GM10847 (cell line): ENCODE data around the gene ZNF385C.

Source experiments
- POLR2A ChIP-seq: IDR thresholded peaks from 2 replicates; pipeline ENCODE4 v1.6.1; 2011; ENCODE audit not compliant: insufficient read length; ENCODE audit errors: extremely low read depth

The ZNF385C gene

GRCh38 chr17:42076797-42077559 is 21.3 kb downstream of the ZNF385C start:
- TF ChIP-seq POLR2A = no peak

- TF ChIP-seq POLR2A = no peak
Observed at GRCh38 chr17:42075789-42076188, 22.5 kb downstream of the ZNF385C start.

- TF ChIP-seq POLR2A = no peak
Observed at GRCh38 chr17:42072323-42073187, 25.7 kb downstream of the ZNF385C start.

- no peak for TF ChIP-seq POLR2A
Observed at GRCh38 chr17:42071810-42072209, 26.5 kb downstream of the ZNF385C start.

- no peak for TF ChIP-seq POLR2A
Observed at GRCh38 chr17:42068979-42069378, 29.3 kb downstream of the ZNF385C start.

- TF ChIP-seq POLR2A = no peak
Observed at GRCh38 chr17:42067371-42068091, 30.7 kb downstream of the ZNF385C start.

- TF ChIP-seq POLR2A = no peak
Observed at GRCh38 chr17:42065201-42065600, 33.1 kb downstream of the ZNF385C start.

- TF ChIP-seq POLR2A = no peak
Observed at GRCh38 chr17:42062681-42063080, 35.6 kb downstream of the ZNF385C start.

GRCh38 chr17:42061646-42062487 is 36.4 kb downstream of the ZNF385C start:
- TF ChIP-seq POLR2A = no peak

GRCh38 chr17:42060231-42060630 is 38.0 kb downstream of the ZNF385C start:
- TF ChIP-seq POLR2A = no peak

GRCh38 chr17:42059815-42060214 is 38.5 kb downstream of the ZNF385C start:
- TF ChIP-seq POLR2A = no peak

- TF ChIP-seq POLR2A = no peak
Observed at GRCh38 chr17:42058063-42058462, 40.2 kb downstream of the ZNF385C start.

- TF ChIP-seq POLR2A = no peak
Observed at GRCh38 chr17:42056635-42057034, 41.6 kb downstream of the ZNF385C start.

- TF ChIP-seq POLR2A = no peak
Observed at GRCh38 chr17:42055496-42055895, 42.8 kb downstream of the ZNF385C start.

- TF ChIP-seq POLR2A = no peak
Observed at GRCh38 chr17:42055027-42055426, 43.2 kb downstream of the ZNF385C start.
